Endothelial cell (in vitro differentiated cells): ENCODE measurements around the gene AOX1. TPM values are rescaled to one million over a fixed set of nuclear protein-coding genes. Genes with fewer than 3 reads are reported as not detected.

Source experiments
- DNase-seq: peaks from one replicate; pipeline ENCODE4 v3.0.0; 2021; ENCODE audit warnings: low spot score
- H3K27ac Mint-ChIP-seq: one replicate; pipeline ENCODE4 v1.8.0; 2021; ENCODE audit warnings: mixed read lengths, inconsistent platforms; ENCODE audit not compliant: unreplicated experiment
- H3K27me3 Mint-ChIP-seq: one replicate; pipeline ENCODE4 v1.8.0; 2021; ENCODE audit warnings: mild to moderate bottlenecking, moderate library complexity, mixed read lengths, inconsistent platforms; ENCODE audit not compliant: unreplicated experiment
- H3K36me3 Mint-ChIP-seq: one replicate; pipeline ENCODE4 v1.8.0; 2021; ENCODE audit warnings: mild to moderate bottlenecking, low read depth, mixed read lengths, inconsistent platforms; ENCODE audit not compliant: unreplicated experiment
- H3K4me1 Mint-ChIP-seq: one replicate; pipeline ENCODE4 v1.8.0; 2021; ENCODE audit warnings: mild to moderate bottlenecking, mixed read lengths, inconsistent platforms; ENCODE audit not compliant: unreplicated experiment
- H3K4me3 Mint-ChIP-seq: one replicate; pipeline ENCODE4 v1.8.0; 2021; ENCODE audit warnings: mild to moderate bottlenecking, mixed read lengths, inconsistent platforms; ENCODE audit not compliant: unreplicated experiment
- H3K9me3 Mint-ChIP-seq: one replicate; pipeline ENCODE4 v1.8.0; 2021; ENCODE audit warnings: mixed read lengths, inconsistent platforms; ENCODE audit not compliant: unreplicated experiment
- total RNA-seq: library from RNA; stranded (reverse); fragmentation: NEBNext Ultra II Directional; extraction: Animal tissue kit (Norgen Biotek cat#: 25700); gene quantifications from one replicate; pipeline ENCODE4 v1.2.1, GENCODE V29; 2021; ENCODE audit not compliant: unreplicated experiment
- TF ChIP-seq, protein P1 (sequence below): fragments of 200-600 bp; sonication (generic); IDR thresholded peaks from one replicate; pipeline ENCODE4 v1.5.0; 2021; ENCODE audit warnings: antibody characterized with exemption; ENCODE audit not compliant: unreplicated experiment

AOX1 gene
- total RNA-seq, 1 donor from 2014 or later, result 0.80 TPM

DNA sequence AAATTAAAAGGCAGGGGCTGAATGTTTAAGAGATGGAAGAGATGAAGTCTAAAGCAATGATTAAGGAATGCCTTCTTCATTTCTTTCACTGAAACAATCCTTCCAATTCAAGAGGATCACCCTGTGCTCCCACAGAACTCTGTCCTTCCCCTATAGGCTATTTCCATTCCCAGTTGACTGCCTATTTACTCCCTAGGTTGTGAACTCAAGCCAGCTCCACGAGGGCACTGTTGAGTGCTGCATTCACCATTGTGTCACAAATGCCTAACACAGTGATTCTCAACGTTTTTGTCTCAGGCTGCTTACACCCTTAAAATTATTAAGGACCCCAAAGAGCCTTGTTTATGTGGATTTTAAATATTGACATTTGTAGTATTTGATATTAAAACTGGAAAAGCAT, 112.4 kb downstream of the AOX1 start:
- H3K4me1 Mint-ChIP-seq, result no peaks in the 10 kb centered on the region
- H3K27ac Mint-ChIP-seq, result no peak overlapping the region
- H3K9me3 Mint-ChIP-seq, result no peaks in the 10 kb centered on the region
- H3K4me3 Mint-ChIP-seq, result no peak overlapping the region
- no peak for DNase-seq
- TF ChIP-seq, protein P1, sequence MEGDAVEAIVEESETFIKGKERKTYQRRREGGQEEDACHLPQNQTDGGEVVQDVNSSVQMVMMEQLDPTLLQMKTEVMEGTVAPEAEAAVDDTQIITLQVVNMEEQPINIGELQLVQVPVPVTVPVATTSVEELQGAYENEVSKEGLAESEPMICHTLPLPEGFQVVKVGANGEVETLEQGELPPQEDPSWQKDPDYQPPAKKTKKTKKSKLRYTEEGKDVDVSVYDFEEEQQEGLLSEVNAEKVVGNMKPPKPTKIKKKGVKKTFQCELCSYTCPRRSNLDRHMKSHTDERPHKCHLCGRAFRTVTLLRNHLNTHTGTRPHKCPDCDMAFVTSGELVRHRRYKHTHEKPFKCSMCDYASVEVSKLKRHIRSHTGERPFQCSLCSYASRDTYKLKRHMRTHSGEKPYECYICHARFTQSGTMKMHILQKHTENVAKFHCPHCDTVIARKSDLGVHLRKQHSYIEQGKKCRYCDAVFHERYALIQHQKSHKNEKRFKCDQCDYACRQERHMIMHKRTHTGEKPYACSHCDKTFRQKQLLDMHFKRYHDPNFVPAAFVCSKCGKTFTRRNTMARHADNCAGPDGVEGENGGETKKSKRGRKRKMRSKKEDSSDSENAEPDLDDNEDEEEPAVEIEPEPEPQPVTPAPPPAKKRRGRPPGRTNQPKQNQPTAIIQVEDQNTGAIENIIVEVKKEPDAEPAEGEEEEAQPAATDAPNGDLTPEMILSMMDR, result no peak
- peaks cover 2% of the 10 kb centered on the region for H3K27me3 Mint-ChIP-seq
- no peaks in the 10 kb centered on the region for H3K36me3 Mint-ChIP-seq

DNA sequence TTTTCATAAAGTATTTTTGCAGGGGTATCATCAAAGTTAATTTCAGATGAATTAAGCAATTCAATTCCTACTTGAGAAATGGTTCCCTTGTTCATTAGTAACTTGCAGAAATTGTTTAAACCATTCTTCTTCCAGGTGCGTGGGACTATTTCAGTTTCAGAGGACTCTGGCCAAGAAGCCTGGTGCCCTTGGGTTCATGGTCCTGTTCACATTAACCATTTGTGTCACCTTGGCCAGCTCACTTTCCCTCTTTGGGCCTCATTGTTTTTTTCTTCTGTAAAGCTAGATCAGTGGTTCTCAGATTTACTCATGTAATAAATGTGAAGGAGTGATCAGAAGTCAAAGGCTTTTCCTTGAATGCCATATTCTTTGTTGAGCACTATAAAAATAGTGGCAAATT, 113.5 kb downstream of the AOX1 start:
- no peaks in the 10 kb centered on the region for H3K36me3 Mint-ChIP-seq
- TF ChIP-seq, protein P1, result no peak
- H3K9me3 Mint-ChIP-seq, result no peaks in the 10 kb centered on the region
- DNase-seq, result no peak
- no peak overlapping the region for H3K27ac Mint-ChIP-seq
- H3K27me3 Mint-ChIP-seq, result peaks cover 2% of the 10 kb centered on the region
- no peaks in the 10 kb centered on the region for H3K4me1 Mint-ChIP-seq
- H3K4me3 Mint-ChIP-seq, result no peak overlapping the region

DNA sequence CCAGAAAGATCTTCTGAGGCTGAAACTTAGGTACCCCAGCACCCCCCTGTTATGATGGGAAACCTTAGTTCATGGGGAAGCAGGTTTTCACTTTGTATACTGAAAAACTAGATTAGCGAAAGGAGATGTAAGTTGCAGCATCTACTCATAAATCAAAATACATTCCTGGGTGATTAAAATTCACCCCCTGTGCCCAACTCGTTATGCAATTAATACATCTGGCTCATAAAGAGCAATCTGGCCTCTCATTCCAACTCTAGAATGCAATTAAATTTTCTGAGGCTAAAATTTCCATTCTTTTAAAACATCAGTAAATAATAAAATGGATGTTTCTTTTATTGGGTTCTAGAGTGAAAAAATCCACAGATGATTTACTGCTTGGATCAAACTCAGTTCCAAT, 115.0 kb downstream of the AOX1 start:
- H3K36me3 Mint-ChIP-seq, result no peaks in the 10 kb centered on the region
- H3K9me3 Mint-ChIP-seq, result no peaks in the 10 kb centered on the region
- no peak for DNase-seq
- H3K27me3 Mint-ChIP-seq, result no peaks in the 10 kb centered on the region
- TF ChIP-seq, protein P1, result no peak
- no peaks in the 10 kb centered on the region for H3K4me1 Mint-ChIP-seq
- no peak overlapping the region for H3K27ac Mint-ChIP-seq
- H3K4me3 Mint-ChIP-seq, result no peak overlapping the region

DNA sequence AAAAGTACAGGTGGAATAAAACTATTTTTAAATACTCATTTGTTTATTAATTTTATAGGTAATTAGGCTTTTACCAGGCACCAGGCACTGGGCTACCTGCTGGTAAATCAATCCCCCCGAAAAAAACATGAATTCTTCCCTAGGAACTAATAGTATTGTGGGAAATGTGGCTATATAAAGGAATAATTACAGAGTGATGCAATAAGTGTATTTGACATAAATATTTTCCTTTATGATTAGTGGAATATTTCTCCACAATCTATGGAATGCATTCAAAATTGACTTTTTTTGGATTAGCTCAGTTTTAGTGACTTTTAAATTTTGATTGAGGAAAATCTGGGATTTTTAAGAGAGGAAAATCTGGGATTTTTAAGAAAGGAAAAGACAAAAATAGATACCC, 116.2 kb downstream of the AOX1 start:
- no peak overlapping the region for H3K4me3 Mint-ChIP-seq
- H3K9me3 Mint-ChIP-seq, result no peaks in the 10 kb centered on the region
- no peaks in the 10 kb centered on the region for H3K36me3 Mint-ChIP-seq
- H3K4me1 Mint-ChIP-seq, result no peaks in the 10 kb centered on the region
- no peak overlapping the region for H3K27ac Mint-ChIP-seq
- TF ChIP-seq, protein P1, result no peak
- DNase-seq, result no peak
- no peaks in the 10 kb centered on the region for H3K27me3 Mint-ChIP-seq

DNA sequence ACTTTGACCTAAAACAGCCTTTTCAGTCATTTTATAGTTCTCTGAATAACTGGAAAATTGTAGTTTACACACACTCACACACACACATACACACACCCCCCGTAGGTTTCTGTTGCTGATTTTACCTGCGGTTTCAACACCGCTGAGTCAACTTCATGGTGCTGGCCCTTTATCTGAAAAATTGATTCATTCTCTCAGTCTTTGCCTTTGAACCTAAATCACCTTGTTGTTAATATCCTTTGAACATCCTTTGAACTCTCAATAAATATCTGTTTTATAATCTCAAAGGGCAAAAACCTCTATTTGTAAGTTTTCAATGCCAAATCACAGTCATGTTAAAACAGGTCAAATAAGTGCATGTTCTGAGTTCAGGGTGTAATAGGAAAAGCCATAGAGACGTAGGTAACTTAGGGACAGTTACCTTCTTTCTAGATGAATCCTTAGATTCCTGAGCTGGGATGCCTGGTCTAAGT, 116.9 kb downstream of the AOX1 start:
- H3K4me1 Mint-ChIP-seq, result no peaks in the 10 kb centered on the region
- H3K36me3 Mint-ChIP-seq, result no peaks in the 10 kb centered on the region
- TF ChIP-seq, protein P1, result no peak
- H3K27ac Mint-ChIP-seq, result no peak overlapping the region
- no peak for DNase-seq
- H3K27me3 Mint-ChIP-seq, result no peaks in the 10 kb centered on the region
- no peaks in the 10 kb centered on the region for H3K9me3 Mint-ChIP-seq
- no peak overlapping the region for H3K4me3 Mint-ChIP-seq
